NK-92 treated with Interleukin-12 subunit alpha and Interleukin-12 subunit beta, amount 100 ng/mL, for 24 hours (cell line): ENCODE results near the gene CGB7.

Experiments used
- DNase-seq: peaks from one replicate; lab custom pipeline; 2025; lab: John Stamatoyannopoulos, UW

The CGB7 gene

DNA sequence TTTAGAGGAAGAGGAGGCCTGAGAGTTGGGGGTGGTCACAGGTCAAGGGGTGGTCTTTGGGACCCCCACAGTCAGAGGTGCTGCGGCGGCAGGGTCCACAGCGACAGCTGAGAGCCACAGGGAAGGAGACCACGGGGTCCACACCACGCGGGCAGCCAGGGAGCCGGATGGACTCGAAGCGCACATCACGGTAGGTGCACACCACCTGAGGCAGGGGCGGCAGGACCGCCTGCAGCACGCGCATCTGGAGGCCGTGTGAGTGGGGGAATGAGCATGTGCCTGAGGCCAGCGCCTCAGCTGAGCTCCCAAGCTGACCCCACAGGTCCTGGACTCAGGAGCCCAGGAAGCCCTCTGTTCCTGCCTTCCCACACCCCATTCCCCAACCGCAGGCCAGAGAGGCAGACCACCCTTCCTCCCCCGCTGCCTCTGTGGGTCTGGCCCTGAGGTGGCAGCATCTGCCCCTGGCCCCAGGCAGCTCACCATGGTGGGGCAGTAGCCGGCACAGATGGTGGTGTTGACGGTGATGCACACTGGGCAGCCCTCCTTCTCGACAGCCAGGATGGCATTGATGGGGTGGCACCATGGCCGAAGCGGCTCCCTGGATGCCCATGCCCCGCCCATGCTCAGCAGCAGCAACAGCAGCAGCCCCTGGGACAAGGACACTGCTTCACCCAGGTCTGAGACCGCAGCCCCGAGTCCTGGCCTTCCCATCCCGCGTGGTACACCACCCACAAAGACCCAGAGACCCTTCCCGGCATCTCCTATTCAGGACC is 41.3 kb downstream of the CGB7 start:
- DNase-seq = no peak

DNA sequence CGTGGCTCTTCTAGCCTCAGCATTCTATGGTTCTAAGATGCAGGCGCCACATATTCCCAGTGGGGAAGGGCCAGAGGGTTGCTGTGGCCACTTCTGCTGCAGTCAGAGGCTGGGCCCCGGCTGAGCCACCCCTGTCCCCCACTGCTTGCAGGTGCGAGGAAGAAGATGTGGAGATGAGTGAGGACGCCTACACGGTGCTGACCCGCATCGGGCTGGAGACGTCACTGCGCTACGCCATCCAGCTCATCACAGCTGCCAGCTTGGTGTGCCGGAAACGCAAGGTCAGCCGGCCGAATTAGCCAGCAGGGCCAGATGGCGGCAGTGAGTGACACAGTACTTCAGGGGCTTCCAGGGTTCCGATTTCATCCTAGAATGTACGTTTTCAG is 42.7 kb downstream of the CGB7 start:
- no peak for DNase-seq

DNA sequence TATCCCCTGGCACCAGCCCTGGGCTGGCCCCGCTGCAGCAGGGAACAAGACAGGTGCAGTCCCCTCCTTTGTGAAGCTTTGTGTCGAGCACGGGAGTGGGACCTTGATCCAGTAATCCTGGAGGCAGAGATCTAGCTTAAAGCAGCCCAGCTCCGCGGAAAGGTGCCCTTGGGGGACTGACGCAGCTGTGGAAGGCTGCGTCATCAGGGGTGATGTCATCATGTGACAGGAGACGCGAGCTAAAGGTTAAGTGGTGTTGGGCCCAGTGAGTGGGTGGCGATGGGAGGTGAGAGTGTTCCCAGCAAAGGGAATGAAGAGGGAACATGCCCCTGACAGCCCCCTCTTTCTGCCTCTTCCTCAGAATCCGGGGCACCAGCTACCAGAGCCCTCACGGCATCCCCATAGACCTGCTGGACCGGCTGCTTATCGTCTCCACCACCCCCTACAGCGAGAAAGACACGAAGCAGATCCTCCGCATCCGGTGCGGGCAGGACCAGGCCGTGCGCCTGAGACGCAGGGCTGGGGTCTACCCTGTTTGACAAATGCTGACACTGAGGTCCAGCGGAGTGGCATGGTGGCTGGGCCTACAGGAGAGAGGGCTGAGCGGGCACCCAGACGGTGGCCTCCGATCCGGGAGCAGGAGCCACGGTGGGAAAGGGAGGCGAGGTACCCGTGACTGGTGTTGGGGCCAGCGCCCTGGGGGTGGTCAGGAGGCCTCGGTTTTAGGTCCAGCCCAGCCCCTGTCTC is 43.3 kb downstream of the CGB7 start:
- no peak for DNase-seq

DNA sequence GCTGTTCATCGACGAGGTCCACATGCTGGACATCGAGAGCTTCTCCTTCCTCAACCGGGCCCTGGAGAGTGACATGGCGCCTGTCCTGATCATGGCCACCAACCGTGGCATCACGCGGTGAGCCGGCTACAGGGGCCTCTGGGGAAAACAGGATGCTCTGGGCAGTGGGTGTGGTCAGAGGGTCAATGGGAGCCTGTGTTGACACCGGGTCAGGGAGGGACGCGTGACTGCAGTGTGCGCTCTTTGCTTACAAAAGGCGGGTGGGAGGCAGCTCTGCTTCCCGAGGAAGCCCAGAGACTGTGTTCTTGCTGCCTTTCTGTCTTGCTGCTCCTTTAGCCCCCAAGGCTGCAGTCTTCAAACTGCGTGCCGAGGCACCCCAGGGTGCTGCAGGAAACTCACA is 46.4 kb downstream of the CGB7 start:
- no peak for DNase-seq

DNA sequence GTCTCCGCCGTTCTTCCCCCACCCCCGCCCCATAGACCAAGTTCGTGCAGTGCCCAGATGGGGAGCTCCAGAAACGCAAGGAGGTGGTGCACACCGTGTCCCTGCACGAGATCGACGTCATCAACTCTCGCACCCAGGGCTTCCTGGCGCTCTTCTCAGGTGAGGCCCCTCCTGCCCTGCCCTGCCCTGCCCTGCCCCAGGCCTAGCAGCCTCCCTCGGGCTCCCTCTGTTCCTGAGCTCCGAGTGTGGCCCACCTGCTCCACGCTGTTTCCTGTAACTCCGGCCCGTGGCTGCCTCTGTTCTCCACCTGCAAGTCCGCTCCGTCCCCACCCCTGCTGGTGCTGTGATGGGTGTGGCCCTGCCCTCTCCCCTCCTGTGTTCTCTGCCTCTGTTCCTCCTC is 47.1 kb downstream of the CGB7 start:
- no peak for DNase-seq

DNA sequence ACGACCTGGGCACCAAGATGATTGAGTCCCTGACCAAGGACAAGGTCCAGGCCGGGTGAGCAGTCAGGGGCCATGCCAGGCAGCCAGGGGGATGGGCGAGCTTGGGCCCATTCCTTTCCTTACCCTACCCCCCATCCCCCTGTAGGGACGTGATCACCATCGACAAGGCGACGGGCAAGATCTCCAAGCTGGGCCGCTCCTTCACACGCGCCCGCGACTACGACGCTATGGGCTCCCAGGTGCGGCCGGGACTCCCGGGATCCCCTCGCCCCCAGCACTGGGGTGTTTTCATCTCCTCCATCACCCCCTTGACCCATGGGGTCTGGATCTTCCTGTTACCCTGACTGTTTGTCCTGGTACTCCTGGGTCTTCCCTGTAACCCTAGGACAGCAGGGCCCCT is 47.7 kb downstream of the CGB7 start:
- no peak for DNase-seq

DNA sequence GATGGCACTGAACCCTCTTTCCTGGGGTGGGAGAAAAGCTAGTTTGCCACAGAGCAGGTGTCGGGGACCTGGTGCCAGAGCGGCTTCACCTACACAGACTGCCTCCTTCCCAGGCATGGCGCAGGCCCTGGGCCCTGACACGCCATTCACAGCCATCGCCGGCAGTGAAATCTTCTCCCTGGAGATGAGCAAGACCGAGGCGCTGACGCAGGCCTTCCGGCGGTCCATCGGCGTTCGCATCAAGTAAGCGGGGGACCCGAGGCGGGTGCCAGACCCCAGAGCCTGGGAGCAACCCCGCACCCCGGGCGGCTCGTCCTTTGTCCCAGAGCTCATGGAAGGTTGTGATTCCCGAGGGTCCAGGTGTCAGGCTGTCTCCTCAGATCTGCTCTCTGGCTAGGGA is 50.6 kb downstream of the CGB7 start:
- DNase-seq = no peak

DNA sequence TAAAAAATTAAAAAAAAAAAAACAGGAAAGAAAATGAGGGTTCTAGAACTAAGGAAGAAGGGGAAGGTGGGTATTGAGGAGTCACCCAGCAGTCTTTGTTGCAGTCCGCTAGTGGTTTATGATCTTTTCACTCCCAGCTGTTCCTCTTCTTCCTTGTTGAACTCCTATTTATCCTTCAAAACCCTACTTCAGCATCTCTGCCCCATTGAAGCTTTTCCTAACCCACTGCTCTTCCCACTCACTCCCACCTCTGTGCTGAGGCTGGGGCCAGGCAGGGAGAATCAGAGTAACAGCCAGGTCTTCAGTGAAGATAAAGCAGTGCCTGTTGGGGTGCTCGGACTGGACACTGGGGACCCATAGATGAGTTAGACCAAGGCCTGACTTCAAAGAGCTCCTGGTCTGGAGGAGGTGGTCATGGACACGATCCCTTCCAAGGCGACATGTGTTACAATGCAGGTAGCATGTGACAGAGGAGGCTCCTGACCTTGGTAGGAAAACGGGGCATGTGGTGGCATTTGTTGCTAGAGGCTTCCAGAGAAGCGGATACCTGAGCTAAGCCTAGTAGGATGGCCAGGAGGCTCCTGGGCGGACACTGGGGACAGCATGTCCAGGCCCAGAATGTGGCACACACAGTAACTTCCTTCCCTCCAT is 52.5 kb downstream of the CGB7 start:
- no peak for DNase-seq
